CD14-positive monocyte (primary cell): ENCODE data around the gene VPS37B. TPM values are rescaled to one million over a fixed set of nuclear protein-coding genes. Genes with fewer than 3 reads are reported as not detected.

ENCODE experiments used
- DNase-seq, 3 donors: peaks; one replicate each; pipeline ENCODE4 v3.0.0-alpha.2; 2011 to 2022
- H2AFZ ChIP-seq: 2 replicates; pipeline ENCODE4 v1.6.0; 2012; ENCODE audit warnings: mild to moderate bottlenecking, low read depth, low read length, inconsistent platforms; ENCODE audit not compliant: insufficient read depth, poor library complexity, severe bottlenecking
- H3K27ac ChIP-seq, 2 donors: 1 replicate in 1 of 2; 2 replicates in 1 of 2; pipeline ENCODE4 v1.5.1; 2012 to 2013; ENCODE audit warnings: low read length in 2 of 2, control low read depth in 1 of 2, inconsistent platforms in 1 of 2, low read depth in 1 of 2, mild to moderate bottlenecking in 1 of 2
- H3K27me3 ChIP-seq, 2 donors: one replicate each; pipeline versions ENCODE4 v1.6.0 to v1.6.1; 2011 to 2013; ENCODE audit warnings: low read length in 2 of 2; ENCODE audit not compliant: control insufficient read depth in 2 of 2, insufficient read depth in 2 of 2
- H3K36me3 ChIP-seq, 2 donors: replicated peaks in 1 of 2; 1 replicate in 1 of 2; 2 replicates in 1 of 2; pipeline versions ENCODE4 v1.5.1 to v1.6.1; 2012 to 2013; ENCODE audit warnings: low read length in 2 of 2, control low read depth in 1 of 2, inconsistent platforms in 1 of 2, mild to moderate bottlenecking in 1 of 2; ENCODE audit not compliant: insufficient read depth in 2 of 2, control insufficient read depth in 1 of 2
- H3K4me1 ChIP-seq, 2 donors: 1 replicate in 1 of 2; 2 replicates in 1 of 2; pipeline versions ENCODE4 v1.5.1 to v1.6.1; 2012 to 2013; ENCODE audit warnings: low read length in 2 of 2, control low read depth in 1 of 2, inconsistent platforms in 1 of 2, mild to moderate bottlenecking in 1 of 2, moderate library complexity in 1 of 2; ENCODE audit not compliant: insufficient read depth in 2 of 2, control insufficient read depth in 1 of 2
- H3K4me2 ChIP-seq: replicated peaks from 2 replicates; pipeline ENCODE3; 2012; ENCODE audit warnings: low read length, moderate library complexity, mild to moderate bottlenecking; ENCODE audit not compliant: poor library complexity, severe bottlenecking; ENCODE audit errors: extremely low read depth
- H3K4me3 ChIP-seq, 3 experiments: fragments of 200-600 bp in 1 of 3; sonication (generic) in 1 of 3; replicated peaks in 1 of 3; 1 replicate in 2 of 3; 2 replicates in 1 of 3; pipeline ENCODE4 v1.5.1; 2011 to 2013; ENCODE audit warnings: low read length in 3 of 3, mild to moderate bottlenecking in 3 of 3, control low read depth in 2 of 3, low read depth in 2 of 3, inconsistent platforms in 1 of 3, moderate library complexity in 1 of 3
- H3K79me2 ChIP-seq: 2 replicates; pipeline ENCODE4 v1.6.0; 2012; ENCODE audit warnings: mild to moderate bottlenecking, control low read depth, inconsistent platforms, low read length, moderate library complexity; ENCODE audit not compliant: insufficient read depth
- H3K9ac ChIP-seq: 2 replicates; pipeline ENCODE4 v1.6.0; 2017; ENCODE audit warnings: low read length, mild to moderate bottlenecking; ENCODE audit not compliant: insufficient read depth, poor library complexity, severe bottlenecking
- H3K9me3 ChIP-seq, 2 donors: replicated peaks in 1 of 2; 1 replicate in 1 of 2; 2 replicates in 1 of 2; pipeline versions ENCODE4 v1.5.1 to v1.6.1; 2012 to 2013; ENCODE audit warnings: low read length in 2 of 2, control low read depth in 1 of 2; ENCODE audit not compliant: control insufficient read depth in 1 of 2, insufficient read depth in 1 of 2
- H4K20me1 ChIP-seq: 2 replicates; pipeline ENCODE4 v1.6.0; 2012; ENCODE audit warnings: mild to moderate bottlenecking, low read length, control low read depth, moderate library complexity; ENCODE audit not compliant: insufficient read depth
- H3K27ac Mint-ChIP-seq, 7 donors: one replicate each; pipeline ENCODE4 v1.8.0; 2020; ENCODE audit warnings: mild to moderate bottlenecking in 7 of 7, mixed read lengths in 7 of 7, moderate library complexity in 6 of 7, inconsistent platforms in 2 of 7
- H3K27me3 Mint-ChIP-seq, 3 donors: one replicate each; pipeline ENCODE4 v1.8.0; 2021 to 2022; ENCODE audit warnings: low read depth in 3 of 3, mild to moderate bottlenecking in 3 of 3, mixed read lengths in 3 of 3, moderate library complexity in 3 of 3, inconsistent platforms in 1 of 3
- H3K36me3 Mint-ChIP-seq, 2 donors: one replicate each; pipeline ENCODE4 v1.8.0; 2020; ENCODE audit warnings: mixed read lengths in 2 of 2, inconsistent platforms in 1 of 2, mild to moderate bottlenecking in 1 of 2
- H3K4me1 Mint-ChIP-seq: one replicate; pipeline ENCODE4 v1.8.0; 2020; ENCODE audit warnings: mild to moderate bottlenecking, mixed read lengths
- H3K4me3 Mint-ChIP-seq, 2 donors: one replicate each; pipeline ENCODE4 v1.8.0; 2020; ENCODE audit warnings: mild to moderate bottlenecking in 2 of 2, mixed read lengths in 2 of 2, moderate library complexity in 1 of 2
- H3K9me3 Mint-ChIP-seq, 7 donors: one replicate each; pipeline ENCODE4 v1.8.0; 2020 to 2022; ENCODE audit warnings: mixed read lengths in 7 of 7, mild to moderate bottlenecking in 6 of 7, moderate library complexity in 6 of 7, inconsistent platforms in 2 of 7
- WGBS: methylation state at CpG from one replicate; pipeline ENCODE4 v1.1.5; 2013; ENCODE audit warnings: missing lambda C conversion rate; ENCODE audit not compliant: insufficient coverage; 5-methylcytosine and 5-hydroxymethylcytosine counted together
- intact Hi-C, 2 donors: fragments of 100-400 bp; cut with micrococcal nuclease; formaldehyde crosslinking; loops; one replicate each; pipeline versions ENCODE4 v1.15.0 to v1.15.1; 2023
- polyA plus RNA-seq, 3 donors: library from polyadenylated mRNA; depleted of rRNA in 1 of 3; unstranded in 2 of 3; stranded (reverse) in 1 of 3; fragments of 300-500 nt in 2 of 3; fragments of >200 nt in 1 of 3; fragmentation: Illumina TruSeq in 2 of 3; gene quantifications; 1 replicate in 2 of 3; 2 replicates in 1 of 3; pipeline ENCODE4 v1.2.3, GENCODE V29; 2012 to 2021
- TF ChIP-seq, protein P1 (sequence below): fragments of 200-600 bp; IDR thresholded peaks from one replicate; pipeline ENCODE4 v1.8.0; 2022; ENCODE audit warnings: antibody characterized with exemption, mild to moderate bottlenecking

The VPS37B gene
- polyA plus RNA-seq, 3 donors = 12.3 to 34.3 (median 16.4) TPM

DNA sequence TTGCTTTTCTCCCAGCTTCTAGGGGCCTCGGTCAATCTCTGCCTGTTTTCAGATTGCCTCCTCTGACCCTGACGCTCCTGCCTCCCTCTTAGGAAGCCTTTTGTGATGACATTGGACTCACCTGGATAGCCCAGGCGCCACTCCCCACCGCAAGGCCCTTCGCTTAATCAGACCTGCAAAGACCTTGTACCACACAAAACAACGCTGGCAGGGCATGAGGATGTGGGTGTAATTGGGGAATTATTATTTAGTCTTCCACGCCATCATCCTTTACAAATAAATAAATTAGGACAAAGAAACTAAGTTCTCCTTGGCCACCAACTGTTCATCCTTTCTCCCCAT is 7.7 kb upstream of the VPS37B start:
- H3K4me3 ChIP-seq = peak overlapping the region in 1 of 3 experiments; percentile 47
- H3K79me2 ChIP-seq = no peaks in the 10 kb centered on the region
- no peaks in the 10 kb centered on the region for H3K36me3 Mint-ChIP-seq
- peak overlapping the region; percentile 56 for H3K4me2 ChIP-seq
- intact Hi-C loops = no loop called here
- no peaks in the 10 kb centered on the region for H3K27me3 ChIP-seq
- H4K20me1 ChIP-seq = no peaks in the 10 kb centered on the region
- H3K27me3 Mint-ChIP-seq = peaks cover 0 to 5% (median 0%) of the 10 kb centered on the region in 3 donors
- peaks cover 31 to 35% of the 10 kb centered on the region in 2 donors for H3K4me1 ChIP-seq
- H3K4me1 Mint-ChIP-seq = peaks cover 33% of the 10 kb centered on the region
- peak overlapping the region; percentile 47 for H2AFZ ChIP-seq
- peak overlapping the region; percentile 61 to 90 (median 79) for H3K27ac Mint-ChIP-seq
- no peaks in the 10 kb centered on the region for H3K9me3 ChIP-seq
- TF ChIP-seq, protein P1, sequence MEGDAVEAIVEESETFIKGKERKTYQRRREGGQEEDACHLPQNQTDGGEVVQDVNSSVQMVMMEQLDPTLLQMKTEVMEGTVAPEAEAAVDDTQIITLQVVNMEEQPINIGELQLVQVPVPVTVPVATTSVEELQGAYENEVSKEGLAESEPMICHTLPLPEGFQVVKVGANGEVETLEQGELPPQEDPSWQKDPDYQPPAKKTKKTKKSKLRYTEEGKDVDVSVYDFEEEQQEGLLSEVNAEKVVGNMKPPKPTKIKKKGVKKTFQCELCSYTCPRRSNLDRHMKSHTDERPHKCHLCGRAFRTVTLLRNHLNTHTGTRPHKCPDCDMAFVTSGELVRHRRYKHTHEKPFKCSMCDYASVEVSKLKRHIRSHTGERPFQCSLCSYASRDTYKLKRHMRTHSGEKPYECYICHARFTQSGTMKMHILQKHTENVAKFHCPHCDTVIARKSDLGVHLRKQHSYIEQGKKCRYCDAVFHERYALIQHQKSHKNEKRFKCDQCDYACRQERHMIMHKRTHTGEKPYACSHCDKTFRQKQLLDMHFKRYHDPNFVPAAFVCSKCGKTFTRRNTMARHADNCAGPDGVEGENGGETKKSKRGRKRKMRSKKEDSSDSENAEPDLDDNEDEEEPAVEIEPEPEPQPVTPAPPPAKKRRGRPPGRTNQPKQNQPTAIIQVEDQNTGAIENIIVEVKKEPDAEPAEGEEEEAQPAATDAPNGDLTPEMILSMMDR = no peak
- WGBS = 13% methylated on average over 2 of the region's 7 CpGs
- H3K4me3 Mint-ChIP-seq = peak overlapping the region in 1 of 2 donors; percentile 68
- peaks cover 0 to 3% (median 0%) of the 10 kb centered on the region in 7 donors for H3K9me3 Mint-ChIP-seq
- no peaks in the 10 kb centered on the region for H3K36me3 ChIP-seq
- H3K27ac ChIP-seq = peak overlapping the region; percentile 53 to 56
- H3K9ac ChIP-seq = no peak overlapping the region
- DNase-seq = no peak

DNA sequence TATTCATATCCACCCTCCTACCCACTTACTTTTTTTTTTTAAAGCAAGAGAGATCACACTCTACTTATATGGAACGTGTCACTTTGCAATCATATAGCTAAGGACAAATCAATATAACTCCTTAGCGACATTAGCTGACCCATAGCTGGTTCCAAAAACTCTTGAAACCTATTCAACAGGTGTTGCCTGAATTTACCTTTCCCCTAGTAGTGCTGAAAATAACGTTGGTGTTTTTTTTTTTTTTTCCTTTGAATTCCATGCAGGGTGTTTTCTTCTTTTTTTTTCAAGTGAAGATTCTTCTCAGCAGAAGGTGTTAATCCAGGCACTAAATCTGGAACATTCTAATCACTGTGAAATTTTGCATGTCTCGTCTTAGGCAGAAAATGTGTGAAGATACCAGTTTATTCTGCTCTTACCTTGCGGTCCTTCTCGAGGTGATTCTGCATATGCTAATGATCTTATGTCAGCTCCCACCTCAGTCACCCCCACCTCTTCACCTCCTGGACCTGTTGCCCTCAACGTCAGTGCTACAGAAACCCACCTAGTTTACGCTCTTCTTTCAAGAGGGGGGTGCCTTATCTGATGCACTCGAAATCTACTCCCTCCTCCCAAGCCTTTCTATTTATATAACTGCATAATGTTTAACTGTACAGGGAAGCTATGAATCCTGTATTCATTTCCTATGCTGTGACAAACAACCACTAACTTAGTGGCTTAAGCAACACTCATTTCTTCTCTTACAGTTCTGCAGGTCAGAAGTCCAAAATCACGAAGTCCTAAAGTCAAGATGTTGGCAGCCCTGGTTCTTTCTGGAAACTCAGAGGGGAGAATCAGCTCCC is 7.1 kb upstream of the VPS37B start:
- Histone ChIP-seq H3K27me3 (no peaks in the 10 kb centered on the region), H3K4me3 (peak overlapping the region in 1 of 3 experiments; percentile 47), H3K9ac (no peak overlapping the region), H3K4me2 (peak overlapping the region; percentile 56), H3K27ac (peak overlapping the region; percentile 53 to 56), H3K79me2 (no peaks in the 10 kb centered on the region), H3K36me3 (no peaks in the 10 kb centered on the region), H3K9me3 (no peaks in the 10 kb centered on the region), H3K4me1 (peaks cover 37 to 41% of the 10 kb centered on the region in 2 donors), H4K20me1 (no peaks in the 10 kb centered on the region), H2AFZ (peak overlapping the region; percentile 47)
- H3K4me1 Mint-ChIP-seq = peaks cover 38% of the 10 kb centered on the region
- peaks cover 0 to 5% (median under 1%) of the 10 kb centered on the region in 3 donors for H3K27me3 Mint-ChIP-seq
- intact Hi-C loops = no loop called here
- peak in 2 of 3 donors; percentile 19 to 44 for DNase-seq
- TF ChIP-seq, protein P1 = no peak
- H3K36me3 Mint-ChIP-seq = no peaks in the 10 kb centered on the region
- peaks cover 0 to 3% (median 0%) of the 10 kb centered on the region in 7 donors for H3K9me3 Mint-ChIP-seq
- H3K4me3 Mint-ChIP-seq = peak overlapping the region; percentile 1 to 68
- WGBS = 24% methylated on average over 5 of the region's 10 CpGs
- peak overlapping the region; percentile 61 to 90 (median 79) for H3K27ac Mint-ChIP-seq
